GM19438 (cell line): ENCODE results near the gene TM9SF4.
"Not testable (repeated sequence)": the region's sequence is repeated elsewhere in the genome, so short reads cannot be mapped to it uniquely, and the experiment has no call there.

ENCODE experiments used
- ATAC-seq: cut with Tn5 transposase; IDR thresholded peaks from one replicate; pipeline ENCODE4 v1.9.1; 2021; ENCODE audit warnings: low read depth; ENCODE audit not compliant: unreplicated experiment

Gene TM9SF4

GRCh38 chr20:32153771-32154170 is 44.3 kb downstream of the TM9SF4 start:
- ATAC-seq = no peak

- no peak for ATAC-seq
These were observed 45.8 kb downstream of the TM9SF4 start for GRCh38 chr20:32155017-32155981.

GRCh38 chr20:32157611-32158010 is 48.1 kb downstream of the TM9SF4 start:
- no peak for ATAC-seq

- ATAC-seq = no peak
These were observed 48.8 kb downstream of the TM9SF4 start for GRCh38 chr20:32158351-32158750.

- no peak for ATAC-seq
These were observed 49.6 kb downstream of the TM9SF4 start for GRCh38 chr20:32158943-32159660.

- ATAC-seq = no peak
These were observed 50.3 kb downstream of the TM9SF4 start for GRCh38 chr20:32159766-32160221.

- no peak for ATAC-seq
These were observed 50.8 kb downstream of the TM9SF4 start for GRCh38 chr20:32160341-32160740.

GRCh38 chr20:32162351-32162750 is 52.8 kb downstream of the TM9SF4 start:
- ATAC-seq = no peak

GRCh38 chr20:32163951-32164350 is 54.4 kb downstream of the TM9SF4 start:
- ATAC-seq = no peak

- ATAC-seq = no peak
These were observed 55.6 kb downstream of the TM9SF4 start for GRCh38 chr20:32164984-32165735.

- ATAC-seq = no peak
These were observed 56.5 kb downstream of the TM9SF4 start for GRCh38 chr20:32165836-32166545.

- ATAC-seq = no peak
These were observed 58.0 kb downstream of the TM9SF4 start for GRCh38 chr20:32167552-32167951.

GRCh38 chr20:32168184-32168910 is 58.8 kb downstream of the TM9SF4 start:
- ATAC-seq = no peak

GRCh38 chr20:32177696-32178095 is 68.2 kb downstream of the TM9SF4 start:
- ATAC-seq = not testable (repeated sequence)

- no peak for ATAC-seq
These were observed 70.0 kb downstream of the TM9SF4 start for GRCh38 chr20:32179515-32179914.

GRCh38 chr20:32179934-32180333 is 70.4 kb downstream of the TM9SF4 start:
- no peak for ATAC-seq

- ATAC-seq = no peak
These were observed 72.1 kb downstream of the TM9SF4 start for GRCh38 chr20:32181606-32182005.

GRCh38 chr20:32183947-32184635 is 74.6 kb downstream of the TM9SF4 start:
- ATAC-seq = no peak
